Psoas muscle (tissue), 8 donors: Measurements from ENCODE around the gene LTBR. TPM values are rescaled to one million over a fixed set of nuclear protein-coding genes. Genes with fewer than 3 reads are reported as not detected.
A peak's percentile ranks its signal among the peaks of the same experiment; 100 is the strongest.

Experiments used
- ATAC-seq, 4 donors: fragments of 200-7000 bp; cut with Tn5 transposase; one replicate each; pipeline ENCODE4 v1.9.1; 2020; ENCODE audit warnings: moderate library complexity in 3 of 4, mild to moderate bottlenecking in 2 of 4
- DNase-seq, 2 donors: peaks; one replicate each; pipeline ENCODE4 v3.0.0-alpha.2; 2020
- H3K27ac ChIP-seq: fragments of 200-600 bp; one replicate; pipeline ENCODE4 v1.8.0; 2022
- H3K27me3 ChIP-seq, 3 donors: fragments of 200-600 bp in 1 of 3; one replicate each; pipeline versions ENCODE4 v1.6.1 to v1.8.0; 2013 to 2022; ENCODE audit warnings: low read length in 2 of 3, mild to moderate bottlenecking in 2 of 3, moderate library complexity in 1 of 3; ENCODE audit not compliant: insufficient read depth in 3 of 3
- H3K36me3 ChIP-seq, 2 donors: fragments of 200-600 bp in 1 of 2; one replicate each; pipeline versions ENCODE4 v1.6.1 to v1.8.0; 2013 to 2022; ENCODE audit warnings: low read depth in 1 of 2, mild to moderate bottlenecking in 1 of 2, moderate library complexity in 1 of 2; ENCODE audit not compliant: insufficient read depth in 1 of 2
- H3K4me1 ChIP-seq: fragments of 200-600 bp; one replicate; pipeline ENCODE4 v1.8.0; 2022
- H3K4me3 ChIP-seq: fragments of 200-600 bp; one replicate; pipeline ENCODE4 v1.8.0; 2022; ENCODE audit warnings: mild to moderate bottlenecking
- H3K9me3 ChIP-seq: fragments of 200-600 bp; one replicate; pipeline ENCODE4 v1.8.0; 2022
- WGBS, 3 donors: extraction: QIAGEN DNeasy Blood & Tissue Kit; methylation state at CpG; one replicate each; pipeline versions ENCODE4 v1.1.6 to v1.1.7; 2013; 5-methylcytosine and 5-hydroxymethylcytosine counted together
- intact Hi-C, 2 donors: fragments of 100-400 bp; cut with DNase I; formaldehyde crosslinking; loops; one replicate each; pipeline versions ENCODE4 v1.11.0 to v1.14.2; 2022
- polyA plus RNA-seq, 3 donors: library from polyadenylated mRNA; stranded (reverse); fragments of 200-250 nt; gene quantifications; one replicate each; pipeline ENCODE4 v1.2.3, GENCODE V29; 2013
- total RNA-seq, 4 donors: library from RNA; stranded (reverse); fragmentation: NEBNext Ultra II Directional in 2 of 4; extraction: Animal tissue kit (Norgen Biotek cat#: 25700) in 2 of 4; gene quantifications; one replicate each; pipeline versions ENCODE4 v1.2.1 to v1.2.4, GENCODE V29; 2021 to 2023
- TF ChIP-seq, protein P1 (sequence below): fragments of 200-600 bp; IDR thresholded peaks from one replicate; pipeline ENCODE4 v1.8.0; 2022; ENCODE audit warnings: antibody characterized with exemption
- donor health status: healthy with polysubstance abuse.
- donor health status: DM: no; HTN: no; CAD: no; lungs with moderate emphysema.
- donor health status: Bipolar disorder and iron deficiency.
- donor health status: healthy.
- donor health status: DM: yes; HTN: yes; CAD: no.
- donor health status: DM: no; HTN: no; CAD: no.
- donor health status: DM: no; HTN: no; CAD: no.
- donor health status: DM: yes; HTN: yes; CAD: no.

Gene LTBR
- total and polyA plus RNA-seq, 7 donors = 15.3 to 38.8 (median 34.5) TPM

DNA sequence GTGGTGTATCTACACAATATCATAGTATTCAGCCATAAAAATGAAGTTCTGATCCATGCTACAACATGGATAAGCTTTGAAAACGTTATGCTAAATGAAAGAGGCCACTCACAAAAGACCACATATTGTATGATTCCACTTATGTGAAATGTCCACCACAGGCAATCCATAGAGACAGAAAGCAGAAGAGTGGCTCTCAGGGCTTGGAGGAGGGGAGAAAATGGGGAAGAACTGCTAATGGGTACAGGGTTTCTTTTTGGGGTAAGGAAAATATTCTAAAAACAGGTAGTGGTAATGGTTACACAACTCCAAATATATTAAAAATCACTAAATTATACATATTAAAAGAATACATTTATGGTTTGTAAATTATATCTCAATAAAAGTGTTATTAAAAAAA is 25.1 kb upstream of the LTBR start:
- DNase-seq (no peak), ATAC-seq (no peak)
- H3K4me1 ChIP-seq = peaks cover 26% of the 10 kb centered on the region
- H3K27me3 ChIP-seq = no peaks in the 10 kb centered on the region
- intact Hi-C loops = no loop called here
- peak overlapping the region; percentile 75 for H3K27ac ChIP-seq
- no peak overlapping the region for H3K4me3 ChIP-seq
- no peaks in the 10 kb centered on the region for H3K36me3 ChIP-seq
- no peaks in the 10 kb centered on the region for H3K9me3 ChIP-seq
- TF ChIP-seq, protein P1, sequence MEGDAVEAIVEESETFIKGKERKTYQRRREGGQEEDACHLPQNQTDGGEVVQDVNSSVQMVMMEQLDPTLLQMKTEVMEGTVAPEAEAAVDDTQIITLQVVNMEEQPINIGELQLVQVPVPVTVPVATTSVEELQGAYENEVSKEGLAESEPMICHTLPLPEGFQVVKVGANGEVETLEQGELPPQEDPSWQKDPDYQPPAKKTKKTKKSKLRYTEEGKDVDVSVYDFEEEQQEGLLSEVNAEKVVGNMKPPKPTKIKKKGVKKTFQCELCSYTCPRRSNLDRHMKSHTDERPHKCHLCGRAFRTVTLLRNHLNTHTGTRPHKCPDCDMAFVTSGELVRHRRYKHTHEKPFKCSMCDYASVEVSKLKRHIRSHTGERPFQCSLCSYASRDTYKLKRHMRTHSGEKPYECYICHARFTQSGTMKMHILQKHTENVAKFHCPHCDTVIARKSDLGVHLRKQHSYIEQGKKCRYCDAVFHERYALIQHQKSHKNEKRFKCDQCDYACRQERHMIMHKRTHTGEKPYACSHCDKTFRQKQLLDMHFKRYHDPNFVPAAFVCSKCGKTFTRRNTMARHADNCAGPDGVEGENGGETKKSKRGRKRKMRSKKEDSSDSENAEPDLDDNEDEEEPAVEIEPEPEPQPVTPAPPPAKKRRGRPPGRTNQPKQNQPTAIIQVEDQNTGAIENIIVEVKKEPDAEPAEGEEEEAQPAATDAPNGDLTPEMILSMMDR = no peak
- 53 to 61% (median 60%) methylated on average over 1 of the region's 1 CpG for WGBS, 3 donors

DNA sequence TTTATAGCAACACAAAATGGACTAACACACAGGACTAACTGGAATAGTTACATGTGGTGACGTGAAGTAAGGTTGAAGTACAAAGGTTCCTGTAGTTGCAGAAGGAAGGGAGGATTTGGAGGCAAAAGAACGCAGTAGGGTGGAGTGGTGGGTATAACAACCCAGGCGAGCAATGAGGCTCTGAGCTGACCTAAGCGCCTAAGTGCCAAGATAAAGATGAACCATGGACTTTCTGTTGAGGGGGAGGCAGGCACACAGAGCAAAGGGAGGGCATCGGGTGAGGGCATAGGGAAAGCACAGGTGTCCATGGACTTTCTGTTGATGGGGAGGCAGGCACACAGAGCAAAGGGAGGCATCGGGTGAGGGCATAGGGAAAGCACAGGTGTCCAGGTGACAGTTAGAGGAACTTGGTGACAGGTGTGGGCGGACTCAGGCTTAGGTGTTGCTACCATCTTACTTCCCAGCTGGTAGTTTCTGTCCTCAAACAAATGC is 23.8 kb upstream of the LTBR start:
- peaks cover 26% of the 10 kb centered on the region for H3K4me1 ChIP-seq
- H3K36me3 ChIP-seq = no peaks in the 10 kb centered on the region
- ATAC-seq (no peak), DNase-seq (no peak)
- no peak overlapping the region for H3K4me3 ChIP-seq
- H3K27ac ChIP-seq = peak overlapping the region; percentile 75
- intact Hi-C loops = no loop called here
- H3K27me3 ChIP-seq = no peaks in the 10 kb centered on the region
- TF ChIP-seq, protein P1 = no peak
- WGBS, 3 donors = 80 to 84% (median 82%) methylated on average over 7 of the region's 7 CpGs
- no peaks in the 10 kb centered on the region for H3K9me3 ChIP-seq

DNA sequence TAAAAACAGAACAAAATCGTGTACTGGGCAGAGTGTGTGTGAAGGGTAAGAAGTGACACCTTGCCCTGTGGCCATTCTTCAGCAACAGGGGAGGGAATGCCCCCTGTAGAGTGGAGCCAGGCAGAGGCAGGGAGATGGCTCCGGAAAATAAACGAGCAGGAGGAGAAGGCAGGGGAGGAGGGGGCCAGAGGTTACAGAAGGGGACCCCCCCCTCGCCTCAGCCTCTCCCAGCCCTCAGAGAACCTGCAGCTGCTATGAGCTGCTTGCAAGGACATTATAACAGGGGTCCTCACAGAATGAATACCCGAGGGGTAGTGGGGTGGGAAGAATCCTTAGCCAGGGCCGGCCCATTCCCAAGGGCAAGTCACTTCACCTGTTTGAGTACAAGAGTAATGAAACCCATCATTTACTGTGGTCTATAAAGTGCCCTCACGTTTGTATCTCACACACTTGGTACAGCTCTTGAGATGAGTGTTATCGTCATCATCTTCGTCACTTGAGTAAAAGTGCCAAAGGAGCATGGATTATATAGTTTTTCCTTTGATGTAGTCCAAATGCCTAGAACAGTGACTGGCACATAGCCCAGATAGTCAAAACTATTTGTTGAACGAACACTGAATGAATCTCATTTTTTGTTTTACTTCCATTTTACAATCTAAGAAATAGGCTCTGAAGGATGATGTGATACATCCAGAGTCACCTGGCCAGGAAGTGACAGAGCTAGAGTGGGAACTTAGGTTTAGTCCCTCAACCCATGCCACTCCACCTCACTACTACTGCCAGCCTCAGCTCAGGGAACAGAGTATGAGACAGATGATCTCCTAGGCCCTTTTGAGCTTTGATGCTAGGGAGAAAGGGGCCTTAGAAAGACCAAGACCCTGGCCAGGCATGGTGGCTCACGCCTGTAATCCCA is 23.1 kb upstream of the LTBR start:
- no peaks in the 10 kb centered on the region for H3K9me3 ChIP-seq
- H3K4me1 ChIP-seq = peaks cover 26% of the 10 kb centered on the region
- H3K27ac ChIP-seq = peak overlapping the region; percentile 60
- DNase-seq (no peak), ATAC-seq (no peak)
- H3K36me3 ChIP-seq = no peaks in the 10 kb centered on the region
- 67 to 78% (median 68%) methylated on average over 11 of the region's 11 CpGs for WGBS, 3 donors
- intact Hi-C loops = no loop called here
- no peaks in the 10 kb centered on the region for H3K27me3 ChIP-seq
- TF ChIP-seq, protein P1 = no peak
- no peak overlapping the region for H3K4me3 ChIP-seq

DNA sequence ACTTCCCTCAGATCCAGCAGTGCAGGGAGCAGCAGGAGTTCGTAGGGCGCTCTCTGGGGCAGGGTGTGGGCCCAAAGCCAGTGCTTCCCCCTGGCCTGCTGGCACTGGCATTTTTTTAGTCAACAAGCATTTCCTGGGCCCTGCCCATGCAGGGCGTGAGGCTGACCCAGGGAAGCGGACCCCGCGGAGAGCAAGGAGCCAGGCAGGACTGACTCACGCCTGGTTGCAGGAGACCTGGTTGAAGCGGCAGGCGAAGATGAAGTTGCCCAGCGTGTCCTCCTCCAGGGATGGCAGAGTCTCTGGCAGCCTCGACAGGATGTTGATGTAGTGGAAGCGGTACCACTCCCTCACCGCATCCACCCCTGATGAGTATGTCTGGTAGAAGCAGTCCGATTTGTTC is 22.1 kb upstream of the LTBR start:
- intact Hi-C loops = no loop called here
- WGBS, 3 donors = 83 to 91% (median 88%) methylated on average over 14 of the region's 14 CpGs
- Histone ChIP-seq H3K4me1 (peaks cover 23% of the 10 kb centered on the region), H3K27me3 (no peaks in the 10 kb centered on the region), H3K27ac (peak overlapping the region; percentile 60), H3K9me3 (no peaks in the 10 kb centered on the region), H3K36me3 (no peaks in the 10 kb centered on the region), H3K4me3 (no peak overlapping the region)
- DNase-seq (peak in 1 of 2 donors; percentile 62), ATAC-seq (no peak)
- TF ChIP-seq, protein P1 = no peak
